ENCODE measurements around the gene CHRNE.

DNA sequence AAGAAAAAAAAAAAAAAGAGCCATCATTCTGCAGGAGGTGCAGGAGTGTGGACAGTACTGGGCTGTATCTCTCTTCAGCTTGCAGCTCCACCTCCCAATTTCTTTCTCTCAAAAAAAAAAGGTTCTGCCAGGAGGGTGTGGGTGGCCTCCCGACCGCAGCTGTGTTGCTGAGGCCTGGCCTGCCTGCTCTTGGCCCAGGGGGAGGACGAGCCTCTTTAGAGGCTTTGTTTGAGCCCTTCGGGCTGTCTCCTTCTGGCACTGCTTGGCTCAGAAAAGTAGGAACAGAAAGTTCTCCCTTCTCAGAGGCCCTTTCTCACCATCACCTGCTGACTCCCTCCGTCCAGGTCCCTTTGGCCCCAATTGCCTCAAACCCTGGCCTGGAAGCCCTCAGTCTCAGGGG, 25.8 kb downstream of the CHRNE start:
- TF ChIP-seq, protein P1, sequence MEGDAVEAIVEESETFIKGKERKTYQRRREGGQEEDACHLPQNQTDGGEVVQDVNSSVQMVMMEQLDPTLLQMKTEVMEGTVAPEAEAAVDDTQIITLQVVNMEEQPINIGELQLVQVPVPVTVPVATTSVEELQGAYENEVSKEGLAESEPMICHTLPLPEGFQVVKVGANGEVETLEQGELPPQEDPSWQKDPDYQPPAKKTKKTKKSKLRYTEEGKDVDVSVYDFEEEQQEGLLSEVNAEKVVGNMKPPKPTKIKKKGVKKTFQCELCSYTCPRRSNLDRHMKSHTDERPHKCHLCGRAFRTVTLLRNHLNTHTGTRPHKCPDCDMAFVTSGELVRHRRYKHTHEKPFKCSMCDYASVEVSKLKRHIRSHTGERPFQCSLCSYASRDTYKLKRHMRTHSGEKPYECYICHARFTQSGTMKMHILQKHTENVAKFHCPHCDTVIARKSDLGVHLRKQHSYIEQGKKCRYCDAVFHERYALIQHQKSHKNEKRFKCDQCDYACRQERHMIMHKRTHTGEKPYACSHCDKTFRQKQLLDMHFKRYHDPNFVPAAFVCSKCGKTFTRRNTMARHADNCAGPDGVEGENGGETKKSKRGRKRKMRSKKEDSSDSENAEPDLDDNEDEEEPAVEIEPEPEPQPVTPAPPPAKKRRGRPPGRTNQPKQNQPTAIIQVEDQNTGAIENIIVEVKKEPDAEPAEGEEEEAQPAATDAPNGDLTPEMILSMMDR (IDR thresholded peaks at IDR 0.05; ENCODE audit: low read length): no peak
- TF ChIP-seq EZH2 (IDR thresholded peaks at IDR 0.05; ENCODE audit: borderline replicate concordance, low read length): no peak
